Retina (tissue), 1 donor: ENCODE measurements around the gene GPR84.
A peak's percentile ranks its signal among the peaks of the same experiment; 100 is the strongest.

Experiments
- DNase-seq: peaks from one replicate; pipeline ENCODE4 v3.0.0-alpha.2; 2016

GPR84 gene

DNA sequence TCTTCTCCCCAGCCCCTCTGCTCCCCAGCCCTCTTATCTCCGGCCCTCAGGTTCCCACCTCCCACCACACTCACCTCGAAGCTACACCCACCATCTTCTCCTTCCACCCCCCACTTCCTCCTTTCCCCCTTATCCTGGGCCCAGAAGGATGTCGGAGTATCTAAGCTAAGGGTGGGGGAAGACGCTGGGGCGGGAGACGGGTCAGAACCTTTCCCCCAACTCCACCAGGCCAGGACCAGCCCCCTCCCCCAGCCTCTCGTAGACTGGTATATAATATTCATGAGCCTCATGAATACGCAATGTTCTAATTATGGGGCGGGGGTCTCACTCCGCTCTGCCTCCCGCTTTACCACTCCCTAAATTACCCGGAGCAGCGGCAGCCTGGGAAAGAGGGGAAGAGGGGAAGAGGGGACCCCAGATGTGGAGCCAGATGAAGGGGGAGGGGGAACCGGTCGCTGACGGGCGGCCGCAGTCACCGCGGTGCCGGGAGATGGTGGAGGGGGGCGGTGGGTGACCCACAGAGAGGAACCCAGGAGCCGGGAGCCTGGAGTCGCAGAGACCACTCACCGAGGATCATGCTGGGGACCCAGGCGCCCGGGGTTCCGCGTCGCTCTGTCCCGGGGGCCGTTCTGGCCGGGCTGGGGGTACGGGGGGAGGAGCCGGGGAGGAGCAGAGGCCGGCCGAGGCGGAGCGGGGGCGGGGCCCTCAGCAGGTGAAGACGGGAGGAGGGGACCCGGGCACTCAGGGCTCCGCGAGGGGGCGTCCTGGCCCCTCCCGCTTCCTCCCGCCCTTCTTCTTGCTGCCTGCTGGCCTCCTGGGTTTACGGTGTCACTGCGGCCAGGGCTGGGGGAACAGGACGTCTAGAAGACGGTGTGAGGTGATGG lies 26.6 kb upstream of the GPR84 start:
- DNase-seq = peak; percentile 75

DNA sequence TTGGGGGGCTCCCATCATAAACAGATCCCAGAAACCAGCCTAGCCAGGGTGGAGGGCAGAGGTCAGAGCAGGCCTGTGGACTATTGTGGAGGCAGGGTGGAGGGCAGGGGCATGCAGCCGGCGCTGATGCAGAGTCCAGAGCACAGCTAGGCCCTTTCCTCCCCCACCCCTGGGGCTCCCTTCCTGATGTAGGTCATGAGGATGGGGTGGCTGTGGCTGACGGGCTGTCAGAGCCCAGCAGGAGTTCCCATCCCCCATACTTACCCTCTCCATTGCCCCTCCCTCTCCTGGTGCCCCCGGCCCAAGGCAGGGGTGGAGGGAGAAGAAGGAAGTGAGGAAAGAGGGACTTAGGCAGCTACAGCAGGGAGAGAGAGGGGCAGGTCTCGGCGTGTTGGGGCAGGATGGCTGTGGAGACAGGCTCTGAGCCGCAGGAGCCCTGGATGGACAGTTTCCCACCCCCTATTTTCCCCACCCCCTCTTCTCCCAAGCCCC lies 25.9 kb upstream of the GPR84 start:
- peak; percentile 87 for DNase-seq

DNA sequence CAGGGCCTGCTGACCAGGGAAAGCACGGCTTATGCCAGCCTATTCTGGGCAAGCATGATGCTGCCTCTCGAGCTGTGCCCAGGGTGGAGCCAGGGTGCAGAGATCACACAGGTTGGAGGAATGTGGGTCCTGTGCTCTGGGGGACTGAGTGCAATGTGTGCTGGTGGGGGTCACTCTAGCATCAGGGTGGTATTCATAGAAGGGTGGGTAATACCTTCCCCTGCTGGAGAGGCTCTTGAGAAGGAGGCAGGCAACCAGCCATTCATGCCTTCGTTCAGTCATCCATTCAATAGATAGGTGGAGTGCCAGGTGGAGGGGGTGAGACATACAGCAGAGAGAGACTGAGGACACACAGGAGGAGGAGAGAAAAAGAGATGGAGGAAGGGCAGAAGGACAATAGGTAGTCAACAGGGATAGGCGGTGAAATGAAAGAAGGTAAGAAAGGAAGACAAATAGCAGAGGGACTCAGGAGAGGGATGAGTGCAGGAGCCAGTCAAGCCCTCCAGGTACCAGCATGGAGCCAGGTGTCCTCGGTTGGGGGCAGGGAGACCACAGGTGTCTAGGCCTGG lies 25.4 kb upstream of the GPR84 start:
- no peak for DNase-seq

DNA sequence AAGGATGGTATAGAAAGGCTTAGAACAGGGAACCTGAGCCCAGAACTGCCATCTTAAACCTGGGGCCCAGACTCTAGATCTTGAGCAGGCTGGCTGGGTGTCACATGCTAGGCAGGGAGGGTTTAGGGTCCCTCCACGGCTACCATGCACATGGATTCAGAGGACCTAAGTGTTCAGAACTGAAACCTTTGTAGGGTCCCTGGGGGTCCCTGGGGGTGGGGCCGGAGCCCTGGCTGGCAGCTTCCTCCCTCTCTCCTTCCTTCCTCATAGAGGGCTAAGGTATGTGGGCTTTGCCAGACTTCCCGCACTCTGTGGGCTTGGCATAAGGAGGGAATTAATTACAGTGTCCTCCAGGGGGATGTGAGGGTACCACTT lies 24.8 kb upstream of the GPR84 start:
- peak; percentile 27 for DNase-seq

DNA sequence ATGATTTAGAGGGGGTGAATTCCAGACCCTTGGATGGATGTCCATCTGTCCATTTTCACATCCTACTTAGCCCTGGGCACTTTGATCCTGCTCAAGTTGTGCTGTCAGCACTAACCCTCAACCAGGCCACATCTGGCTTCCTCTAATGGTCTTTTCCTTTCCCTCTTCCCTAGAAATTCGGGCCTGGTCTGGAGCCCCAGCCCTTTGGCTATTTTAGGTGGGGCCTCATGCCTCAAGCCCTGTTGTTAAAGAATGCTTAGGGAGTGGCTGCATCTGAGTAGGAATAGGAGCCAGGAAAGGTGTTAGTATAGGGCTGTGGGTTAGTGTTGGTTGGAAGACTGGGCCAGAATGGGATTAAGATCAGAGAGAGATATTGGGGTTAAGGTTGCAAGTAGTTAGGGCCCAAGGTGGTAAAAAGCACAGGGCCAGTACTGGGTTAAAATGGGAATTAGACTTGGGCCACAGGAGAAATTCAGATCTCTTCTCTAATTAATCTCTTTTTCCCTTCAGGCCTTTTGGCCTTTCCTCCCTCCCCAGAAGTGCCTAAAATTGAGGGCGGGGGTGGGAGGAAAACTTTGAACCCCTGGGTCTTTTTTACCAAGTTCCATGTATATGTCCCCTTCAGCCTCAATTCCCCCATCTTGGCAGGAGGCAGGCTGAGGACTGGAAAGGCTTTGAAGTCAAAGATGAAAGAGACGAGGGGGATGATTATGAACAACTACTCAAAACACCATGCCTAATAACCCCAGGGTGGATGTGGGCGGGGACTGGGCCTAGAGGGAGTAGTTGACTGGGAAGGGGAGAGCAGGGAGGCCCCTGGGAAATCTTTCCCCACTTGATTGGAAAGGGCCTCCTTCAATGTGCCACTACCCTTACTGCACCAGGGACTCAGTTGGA lies 24.2 kb upstream of the GPR84 start:
- peak; percentile 19 for DNase-seq

DNA sequence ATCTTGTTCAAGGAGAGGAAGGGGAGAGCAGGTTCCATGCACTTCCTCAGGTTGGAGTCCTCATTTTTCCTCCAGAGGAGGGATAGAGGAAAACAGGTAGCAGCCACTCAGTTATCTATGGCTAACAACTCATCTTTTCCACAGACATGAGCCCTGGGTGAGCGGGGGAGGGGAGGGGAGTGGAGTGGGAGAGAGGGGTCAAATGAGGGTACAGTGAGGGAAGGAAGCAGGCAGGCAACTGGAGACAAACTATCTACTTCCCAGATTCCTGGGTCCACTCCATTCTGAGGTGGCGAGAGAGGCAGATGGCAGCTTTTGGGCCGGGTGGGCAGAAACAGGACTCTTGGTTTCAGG lies 22.8 kb upstream of the GPR84 start:
- no peak for DNase-seq

DNA sequence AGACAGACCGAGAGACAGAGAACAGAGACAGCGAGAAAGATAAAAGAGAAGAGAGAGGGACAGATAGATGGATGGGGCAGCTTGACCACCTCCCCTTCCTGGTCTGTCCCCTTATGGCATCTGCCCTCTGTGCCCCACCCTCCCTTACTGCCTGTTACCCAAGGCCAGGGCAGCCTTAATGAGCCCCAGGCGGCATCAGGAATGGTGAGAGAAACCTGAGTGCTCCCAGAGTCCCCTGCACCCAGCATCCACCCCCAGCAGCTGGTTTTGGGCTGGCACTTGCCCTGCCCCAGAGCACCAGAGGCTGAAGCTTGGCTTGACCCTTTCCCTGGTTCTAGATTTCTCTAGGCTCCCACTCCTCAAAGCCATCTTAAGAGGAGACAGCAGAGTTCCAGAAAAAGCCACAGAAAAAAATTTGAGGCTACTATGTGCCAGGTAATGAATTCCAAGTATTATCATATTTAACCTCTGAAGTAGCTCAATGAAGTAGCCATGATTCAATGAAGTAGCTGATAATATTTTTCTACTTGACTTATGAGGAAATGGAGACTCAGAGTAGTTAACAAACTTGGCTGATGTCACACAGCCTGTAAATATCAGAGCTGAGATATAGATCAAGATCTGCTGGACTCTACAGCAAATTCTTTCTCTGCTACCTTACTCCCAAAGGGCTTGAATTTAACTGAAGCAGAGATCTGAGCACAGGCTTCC lies 22.3 kb upstream of the GPR84 start:
- no peak for DNase-seq

DNA sequence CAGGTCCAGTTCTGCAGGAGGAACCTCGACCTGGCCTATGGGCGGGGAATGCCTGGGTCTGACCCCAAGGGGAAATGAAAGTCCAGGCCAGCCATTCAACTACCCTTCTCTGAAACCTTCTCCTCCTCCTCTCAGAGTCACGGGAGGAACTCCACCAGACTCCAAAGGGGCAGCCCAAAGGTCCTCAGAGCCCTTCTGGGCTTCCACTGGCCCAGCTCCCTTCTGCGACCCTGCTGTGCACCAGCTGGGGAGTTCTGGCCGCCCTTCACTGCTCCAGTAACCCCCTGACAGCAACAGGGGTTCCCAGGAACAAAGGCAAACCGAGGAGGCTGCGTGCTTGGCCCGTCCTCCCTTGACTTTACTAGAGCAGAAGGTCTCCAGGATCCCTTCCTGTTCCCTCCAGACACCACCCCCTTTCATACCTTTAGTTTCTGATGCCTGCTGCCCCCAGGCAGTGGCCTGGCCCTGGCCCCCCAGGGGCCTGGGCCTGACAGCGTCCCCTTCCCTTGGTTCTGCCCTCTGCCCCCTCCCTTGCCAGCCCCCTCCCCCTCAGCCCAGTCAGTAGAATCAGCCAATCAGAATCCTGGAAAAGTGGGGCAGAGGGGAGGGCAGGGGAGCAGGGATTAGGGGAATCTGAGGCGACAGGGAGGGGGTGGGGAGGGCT lies 21.1 kb upstream of the GPR84 start:
- peak; percentile 88 for DNase-seq

DNA sequence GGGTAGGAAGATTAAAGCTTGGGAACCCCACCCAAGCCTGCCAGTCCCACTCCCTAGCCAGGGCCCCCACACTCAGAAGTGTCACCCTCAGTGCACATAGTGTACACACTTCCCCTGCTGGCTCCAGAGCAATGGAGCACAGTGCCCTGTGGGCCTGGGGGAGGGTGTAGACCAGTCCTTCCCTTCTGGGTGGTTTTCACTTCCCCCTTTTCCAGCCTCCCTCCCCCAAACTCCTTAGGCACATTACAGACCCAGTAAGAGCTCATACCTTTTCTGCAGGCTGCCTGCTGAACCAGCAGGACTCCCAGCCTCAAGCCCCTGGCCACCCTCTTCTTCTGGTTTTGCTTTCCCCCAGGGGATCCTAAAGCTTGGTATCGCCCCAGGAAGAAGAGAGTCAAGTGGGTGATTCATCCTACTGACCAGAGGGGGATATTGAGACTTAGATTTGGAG lies 20.3 kb upstream of the GPR84 start, which contains the start of gene ZNF385A:
Gene ZNF385A (minus strand): TSS at position 143 of the 451 bp plus-strand sequence. CDS start 219 bp downstream, outside the sequence.
- DNase-seq = peak; percentile 41

DNA sequence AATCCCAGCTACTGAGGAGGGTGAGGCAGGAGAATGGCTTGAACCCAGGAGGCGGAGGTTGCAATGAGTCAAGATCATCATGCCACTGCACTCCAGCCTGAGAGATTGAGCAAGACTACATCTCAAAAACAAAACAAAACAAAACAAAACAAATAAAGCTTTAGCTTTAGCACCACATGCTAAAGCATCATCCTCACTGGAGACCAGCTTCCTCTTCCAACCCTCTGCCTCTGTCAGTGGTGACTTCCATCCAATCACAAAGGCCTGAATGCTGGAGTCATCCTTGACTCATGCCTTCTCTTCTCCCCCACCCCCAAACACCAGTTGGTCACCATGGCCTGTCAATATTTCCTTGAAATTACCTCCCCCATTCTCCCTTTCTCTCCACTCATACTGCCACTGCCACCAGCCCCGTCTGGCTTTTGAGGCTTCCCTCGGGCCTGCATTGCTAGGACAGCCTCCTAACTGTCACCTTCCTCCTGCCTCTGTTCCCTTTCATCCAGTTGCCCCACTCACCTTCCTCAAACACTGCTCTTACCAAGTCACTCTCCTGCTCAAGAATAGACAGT lies 18.8 kb upstream of the GPR84 start:
- DNase-seq = no peak

DNA sequence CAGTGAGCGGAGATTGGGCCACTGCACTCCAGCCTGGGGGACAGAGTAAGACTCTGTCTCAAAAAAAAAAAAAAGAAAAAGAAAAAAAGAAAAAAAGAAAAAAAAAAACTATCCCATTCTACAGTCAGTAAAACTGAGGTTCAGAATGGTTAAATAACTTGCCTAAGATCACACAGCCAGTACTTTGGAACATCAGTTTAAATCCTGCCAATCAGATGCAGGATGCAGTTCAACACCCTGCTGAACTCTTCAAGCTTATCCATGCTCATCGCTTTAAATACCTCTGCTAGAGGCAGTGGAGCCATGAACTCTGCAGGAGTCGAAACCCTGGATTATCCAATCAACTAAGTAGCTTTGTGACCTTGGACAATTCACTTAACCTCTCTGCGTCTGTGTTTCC lies 16.9 kb upstream of the GPR84 start:
- no peak for DNase-seq

DNA sequence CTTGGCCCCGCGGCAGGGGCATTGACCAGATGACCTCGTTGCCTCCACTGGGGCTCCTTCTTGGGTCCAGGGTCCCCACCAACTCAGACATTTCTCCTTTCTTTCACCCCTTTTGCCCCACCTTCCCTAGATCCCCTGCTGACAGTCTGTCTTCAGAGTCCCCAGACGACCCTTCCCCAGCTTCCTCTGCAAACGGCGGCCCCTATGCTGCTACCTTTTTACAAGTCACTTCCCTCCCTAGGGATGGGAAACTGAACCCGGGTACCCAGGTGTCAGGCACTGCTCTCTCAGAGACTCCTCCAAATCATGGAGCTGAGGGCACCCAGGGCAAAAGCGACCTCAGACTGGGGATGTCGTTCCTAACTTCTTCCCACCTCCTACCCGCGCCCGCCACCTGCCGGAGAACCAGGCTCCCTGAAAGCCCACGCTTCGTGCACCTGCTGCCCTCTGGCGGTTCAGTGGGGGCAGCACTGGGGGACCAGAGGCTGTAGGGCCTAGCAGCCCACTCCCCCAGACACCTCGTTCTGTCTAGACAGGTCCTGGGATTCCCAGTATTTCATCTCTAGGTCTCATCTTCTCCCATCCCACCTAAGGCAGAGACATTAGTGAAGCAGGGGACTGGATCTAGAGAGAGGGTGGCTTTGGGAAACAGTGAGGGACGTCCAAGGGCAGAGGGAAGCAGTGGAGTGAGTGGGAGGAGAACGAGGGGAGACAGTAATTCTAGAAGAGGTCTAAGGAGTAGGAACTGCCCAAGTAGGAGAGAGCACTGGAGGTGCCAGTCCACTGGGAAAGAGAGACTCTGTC lies 15.3 kb upstream of the GPR84 start:
- DNase-seq = peak; percentile 91

DNA sequence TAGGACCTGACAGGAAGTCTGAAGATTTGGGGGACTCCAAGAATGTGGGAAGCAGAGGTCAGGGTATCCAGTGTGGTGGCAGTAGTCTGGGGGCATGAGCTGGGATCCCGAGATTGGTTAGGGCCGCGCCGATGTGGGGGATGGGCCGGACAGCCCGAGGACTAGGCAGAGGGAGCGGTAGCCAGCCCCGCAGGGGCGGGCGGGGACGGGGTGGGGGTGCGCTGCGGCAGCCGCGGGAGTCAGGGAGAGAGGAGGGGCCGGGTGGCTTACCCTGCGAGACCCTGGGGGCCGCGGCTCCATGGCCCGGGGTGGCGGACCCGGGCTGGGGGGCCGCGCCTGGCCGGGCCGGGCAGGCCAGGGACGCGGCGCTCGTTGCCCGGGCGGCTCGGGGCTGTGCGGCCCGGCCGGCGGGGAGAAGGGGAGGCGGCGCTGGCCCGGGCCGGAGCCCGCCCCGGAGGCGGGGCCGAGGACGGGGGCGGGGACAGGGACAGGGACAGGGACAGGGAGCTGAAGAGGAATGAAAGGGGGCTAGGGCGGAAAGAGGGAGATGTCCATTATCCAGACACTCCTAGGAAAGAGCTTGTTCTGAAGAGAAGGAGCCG lies 14.6 kb upstream of the GPR84 start:
- peak; percentile 67 for DNase-seq

DNA sequence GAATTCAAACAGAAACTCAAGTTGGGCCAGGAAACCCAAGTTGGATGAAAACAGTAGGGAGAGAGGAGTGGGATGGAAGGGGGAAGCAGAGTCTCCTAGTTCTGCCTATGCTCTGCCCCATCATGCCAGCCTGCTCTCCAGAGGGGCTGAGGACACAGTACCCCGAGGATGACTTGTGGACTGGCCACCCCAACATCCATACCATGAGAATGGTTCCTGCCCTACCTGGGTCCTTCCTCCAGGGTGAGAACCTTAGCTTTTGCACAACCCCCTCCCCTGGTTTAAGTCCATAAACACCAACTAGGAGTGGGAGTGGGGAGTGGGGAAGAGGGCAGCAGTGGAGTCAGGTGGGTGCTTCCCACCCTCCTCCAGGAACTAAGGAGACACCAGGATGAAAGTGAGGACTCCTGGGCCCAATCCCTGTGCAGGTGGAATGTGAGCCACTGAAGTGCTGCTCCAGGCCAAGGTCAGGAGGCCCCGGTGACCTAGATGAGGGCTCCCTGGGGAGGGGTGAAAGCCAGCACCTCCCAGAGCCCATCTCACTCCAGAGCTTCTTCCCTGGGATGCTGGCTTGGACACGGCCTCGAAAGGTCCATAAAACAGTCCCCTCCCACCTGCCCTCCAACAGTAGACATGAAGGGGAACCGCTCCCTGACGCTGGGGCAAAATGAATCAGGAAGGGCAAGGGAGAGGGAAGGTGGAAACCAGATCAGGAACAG lies 13.7 kb upstream of the GPR84 start:
- DNase-seq = no peak

DNA sequence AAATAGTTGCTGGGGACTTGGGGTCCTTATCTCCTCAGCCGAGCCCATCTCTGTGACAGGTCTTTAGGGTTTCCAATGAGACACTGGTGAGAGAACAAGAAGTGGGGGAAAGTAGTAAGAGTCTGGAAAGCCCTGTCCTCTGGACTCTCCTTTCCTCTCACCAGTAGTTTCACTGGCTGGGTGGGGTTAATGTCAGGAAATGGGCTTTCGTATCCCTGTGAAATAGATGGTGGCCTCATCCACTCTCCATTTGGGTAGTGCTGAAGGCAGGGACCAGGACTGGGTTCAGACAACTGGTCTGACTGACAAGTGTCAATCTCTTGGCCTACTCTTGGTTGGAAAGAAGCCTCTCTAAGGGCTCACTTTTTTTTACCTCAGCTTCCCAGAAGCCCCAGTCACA lies 12.7 kb upstream of the GPR84 start:
- no peak for DNase-seq

DNA sequence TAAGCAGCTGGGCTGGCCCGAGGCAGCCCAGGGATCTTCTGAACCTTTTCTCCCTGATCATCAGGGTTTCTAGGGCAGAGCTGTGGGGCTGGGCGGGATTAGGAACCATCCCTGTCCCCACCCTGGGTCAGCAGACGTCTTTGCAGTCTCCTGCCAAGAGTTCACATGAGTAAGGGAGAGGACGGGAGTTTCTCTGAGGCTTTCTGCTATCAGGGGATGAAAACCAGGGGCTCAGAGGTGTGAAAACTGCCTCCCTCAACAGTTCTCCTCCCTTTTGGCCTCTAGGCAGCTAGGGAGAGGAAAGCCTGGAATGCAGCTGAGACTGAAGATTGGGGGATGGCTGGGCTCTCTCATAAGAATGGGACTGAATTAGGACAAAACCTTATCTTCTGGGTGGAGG lies 12.3 kb upstream of the GPR84 start:
- no peak for DNase-seq

DNA sequence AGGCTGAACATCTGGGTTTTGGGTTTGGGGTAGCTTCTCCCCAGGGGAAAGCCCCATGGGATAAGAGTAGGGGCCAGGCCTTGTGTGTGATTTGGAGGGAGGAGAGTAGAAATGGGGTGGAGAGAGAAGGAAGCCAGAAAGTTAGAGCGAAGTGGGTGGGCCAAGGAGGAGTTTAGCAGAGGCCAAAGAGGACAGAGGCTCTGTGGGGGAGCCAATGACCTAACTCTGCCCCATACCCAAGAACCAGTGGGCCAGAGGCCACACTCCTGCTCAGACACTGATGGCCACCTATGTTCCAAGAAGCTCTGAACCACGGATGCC lies 10.9 kb upstream of the GPR84 start:
- DNase-seq = no peak

DNA sequence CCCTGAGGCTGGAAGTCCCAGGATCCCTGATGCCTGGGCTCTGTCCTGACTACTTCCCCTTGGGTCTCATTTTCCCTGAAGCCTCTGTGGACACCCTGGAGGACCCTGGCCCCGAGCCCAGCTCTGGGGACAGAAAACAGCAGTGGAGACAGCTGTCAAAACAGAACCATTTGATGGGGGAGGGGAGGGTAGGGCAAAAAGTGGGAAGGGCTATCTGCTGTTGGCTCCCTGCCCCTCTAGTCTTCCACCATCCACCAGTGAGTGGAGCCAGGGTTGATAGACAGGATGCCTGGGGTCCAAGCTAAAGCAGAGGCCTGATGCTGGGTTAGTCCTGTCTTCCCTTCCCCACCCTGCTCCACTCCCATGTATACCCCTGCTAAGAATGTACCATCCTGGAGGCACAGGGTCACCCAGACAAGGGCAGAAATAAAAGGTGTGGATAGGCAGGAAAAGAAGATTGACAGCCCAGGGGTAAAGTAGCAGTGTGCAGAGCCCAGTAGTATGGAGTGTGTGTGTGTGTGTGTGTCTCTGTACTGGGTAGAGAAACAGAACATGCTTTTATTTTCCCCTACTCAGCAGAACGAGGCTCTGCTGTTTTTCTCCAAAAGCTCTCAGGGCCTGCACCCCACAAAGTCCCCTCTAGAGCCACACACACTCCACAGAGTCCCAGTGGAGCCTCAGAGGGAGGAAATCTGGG lies 10.4 kb upstream of the GPR84 start:
- no peak for DNase-seq
